Breast epithelium (tissue), 4 donors: ENCODE data around the gene CNTNAP2. TPM values are rescaled to one million over a fixed set of nuclear protein-coding genes. Genes with fewer than 3 reads are reported as not detected.

Experiments used
- DNase-seq, 2 donors: peaks; one replicate each; pipeline ENCODE4 v3.0.0-alpha.2; 2019; ENCODE audit warnings: low spot score in 2 of 2
- H3K27ac ChIP-seq, 2 donors: fragments of 200-600 bp; sonication (generic) in 1 of 2; one replicate each; pipeline ENCODE4 v1.5.1; 2016 to 2019; ENCODE audit warnings: mild to moderate bottlenecking in 1 of 2
- H3K27me3 ChIP-seq, 2 donors: fragments of 200-600 bp; sonication (generic) in 1 of 2; one replicate each; pipeline versions ENCODE4 v1.5.1 to v1.6.0; 2017 to 2019; ENCODE audit warnings: control low read depth in 1 of 2, mild to moderate bottlenecking in 1 of 2
- H3K36me3 ChIP-seq: fragments of 200-600 bp; one replicate; pipeline ENCODE4 v1.5.1; 2019
- H3K4me1 ChIP-seq, 2 donors: fragments of 200-600 bp; sonication (generic); one replicate each; pipeline ENCODE4 v1.5.1; 2016 to 2019; ENCODE audit warnings: control low read depth in 1 of 2
- H3K4me3 ChIP-seq, 3 donors: fragments of 200-600 bp; sonication (generic); 1 replicate in 2 of 3; 2 replicates in 1 of 3; pipeline ENCODE4 v1.5.1; 2016 to 2019; ENCODE audit warnings: mild to moderate bottlenecking in 3 of 3, moderate library complexity in 2 of 3
- H3K9me3 ChIP-seq, 2 donors: fragments of 200-600 bp; sonication (generic) in 1 of 2; one replicate each; pipeline ENCODE4 v1.5.1; 2016 to 2019; ENCODE audit warnings: control low read depth in 1 of 2
- POLR2A ChIP-seq: fragments of 450-650 bp; IDR thresholded peaks from one replicate; pipeline ENCODE4 v1.6.1; 2016; ENCODE audit warnings: antibody characterized with exemption, mild to moderate bottlenecking, moderate library complexity
- POLR2AphosphoS5 ChIP-seq, 3 donors: sonication (generic); formaldehyde crosslinking; IDR thresholded peaks; one replicate each; pipeline ENCODE4 v1.6.1; 2017; ENCODE audit warnings: antibody characterized with exemption in 3 of 3
- intact Hi-C: fragments of 100-400 bp; cut with DNase I; formaldehyde crosslinking; loops from one replicate; pipeline ENCODE4 v1.15.1; 2023; ENCODE audit warnings: low total_unique reads
- total RNA-seq, 3 donors: library from RNA; depleted of rRNA; stranded (reverse); fragments of >200 nt; gene quantifications; one replicate each; pipeline ENCODE4 v1.1.0, GENCODE V29; 2016
- TF ChIP-seq, protein P1 (sequence below), 3 donors: fragments of 450-650 bp; IDR thresholded peaks; one replicate each; pipeline ENCODE4 v1.5.1; 2016 to 2017; ENCODE audit warnings: antibody characterized with exemption in 3 of 3, mild to moderate bottlenecking in 3 of 3, moderate library complexity in 3 of 3

Gene CNTNAP2
- total RNA-seq, 3 donors from 2014 or later, result 0.29 to 0.66 TPM; not detected in 1

DNA sequence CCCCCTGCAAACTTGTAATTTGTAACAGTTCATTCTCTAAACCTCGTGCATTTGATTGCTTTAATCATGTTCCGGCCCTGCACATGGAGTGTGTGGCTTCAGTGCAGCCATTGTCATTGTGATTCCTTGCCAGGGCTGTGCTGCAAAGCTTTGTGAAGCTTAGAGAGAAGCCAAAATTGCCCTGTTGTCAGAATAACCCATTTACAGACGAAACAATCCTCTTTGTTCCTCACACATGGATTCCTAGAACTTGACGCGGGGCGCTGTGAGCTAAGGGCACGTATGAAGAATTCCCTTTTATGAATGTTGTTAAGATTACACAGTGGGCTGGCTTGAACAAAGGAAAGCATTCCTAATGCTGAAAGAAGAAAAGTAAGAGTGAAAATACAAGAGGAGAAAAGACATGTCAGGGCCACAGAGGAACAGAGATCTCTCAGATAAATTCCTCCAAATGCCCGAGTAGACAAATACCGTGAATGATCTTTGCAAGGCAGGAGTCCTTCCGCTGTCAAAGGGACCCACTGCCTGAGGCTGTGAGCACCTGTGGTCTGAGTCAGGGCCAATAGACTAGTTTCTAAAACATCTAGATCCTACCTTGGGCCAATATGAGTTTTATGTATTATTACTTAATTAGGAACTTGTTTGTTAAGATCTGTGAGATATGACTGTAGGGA lies 2268.5 kb downstream of the CNTNAP2 start:
- peaks cover 0 to 5% of the 10 kb centered on the region in 2 donors for H3K4me1 ChIP-seq
- peaks cover 0 to 4% of the 10 kb centered on the region in 2 donors for H3K27me3 ChIP-seq
- H3K27ac ChIP-seq, result no peak overlapping the region
- intact Hi-C loops, result no loop called here
- no peaks in the 10 kb centered on the region for H3K36me3 ChIP-seq
- H3K4me3 ChIP-seq, result no peak overlapping the region
- DNase-seq, result no peak
- TF ChIP-seq POLR2A (no peak), POLR2AphosphoS5 (IDR thresholded peaks at IDR 0.05) (no peak)
- TF ChIP-seq, protein P1, sequence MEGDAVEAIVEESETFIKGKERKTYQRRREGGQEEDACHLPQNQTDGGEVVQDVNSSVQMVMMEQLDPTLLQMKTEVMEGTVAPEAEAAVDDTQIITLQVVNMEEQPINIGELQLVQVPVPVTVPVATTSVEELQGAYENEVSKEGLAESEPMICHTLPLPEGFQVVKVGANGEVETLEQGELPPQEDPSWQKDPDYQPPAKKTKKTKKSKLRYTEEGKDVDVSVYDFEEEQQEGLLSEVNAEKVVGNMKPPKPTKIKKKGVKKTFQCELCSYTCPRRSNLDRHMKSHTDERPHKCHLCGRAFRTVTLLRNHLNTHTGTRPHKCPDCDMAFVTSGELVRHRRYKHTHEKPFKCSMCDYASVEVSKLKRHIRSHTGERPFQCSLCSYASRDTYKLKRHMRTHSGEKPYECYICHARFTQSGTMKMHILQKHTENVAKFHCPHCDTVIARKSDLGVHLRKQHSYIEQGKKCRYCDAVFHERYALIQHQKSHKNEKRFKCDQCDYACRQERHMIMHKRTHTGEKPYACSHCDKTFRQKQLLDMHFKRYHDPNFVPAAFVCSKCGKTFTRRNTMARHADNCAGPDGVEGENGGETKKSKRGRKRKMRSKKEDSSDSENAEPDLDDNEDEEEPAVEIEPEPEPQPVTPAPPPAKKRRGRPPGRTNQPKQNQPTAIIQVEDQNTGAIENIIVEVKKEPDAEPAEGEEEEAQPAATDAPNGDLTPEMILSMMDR (IDR thresholded peaks at IDR 0.05), result no peak
- H3K9me3 ChIP-seq, result peaks cover 4 to 6% of the 10 kb centered on the region in 2 donors

GRCh38 chr7:148390381-148390780 lies 2273.8 kb downstream of the CNTNAP2 start:
- TF ChIP-seq POLR2A (no peak), POLR2AphosphoS5 (IDR thresholded peaks at IDR 0.05) (no peak)
- TF ChIP-seq, protein P1 (IDR thresholded peaks at IDR 0.05), result no peak
- no peaks in the 10 kb centered on the region for H3K36me3 ChIP-seq
- H3K27me3 ChIP-seq, result peaks cover 0 to 2% of the 10 kb centered on the region in 2 donors
- DNase-seq, result no peak
- intact Hi-C loops, result no loop called here
- no peaks in the 10 kb centered on the region for H3K9me3 ChIP-seq
- no peak overlapping the region for H3K4me3 ChIP-seq
- no peak overlapping the region for H3K27ac ChIP-seq
- H3K4me1 ChIP-seq, result no peaks in the 10 kb centered on the region

- Histone ChIP-seq H3K36me3 (no peaks in the 10 kb centered on the region), H3K4me1 (no peaks in the 10 kb centered on the region), H3K9me3 (no peaks in the 10 kb centered on the region), H3K27ac (no peak overlapping the region), H3K27me3 (peaks cover 0 to 15% of the 10 kb centered on the region in 2 donors), H3K4me3 (no peak overlapping the region)
- DNase-seq, result no peak
- TF ChIP-seq POLR2A (no peak), POLR2AphosphoS5 (IDR thresholded peaks at IDR 0.05) (no peak)
- TF ChIP-seq, protein P1 (IDR thresholded peaks at IDR 0.05), result no peak
- intact Hi-C loops, result no loop called here
Measured at GRCh38 chr7:148391591-148391990, 2275.0 kb downstream of the CNTNAP2 start.

GRCh38 chr7:148394582-148394981 lies 2278.0 kb downstream of the CNTNAP2 start:
- Histone ChIP-seq H3K27me3 (peaks cover 0 to 23% of the 10 kb centered on the region in 2 donors), H3K4me1 (no peaks in the 10 kb centered on the region), H3K9me3 (no peaks in the 10 kb centered on the region), H3K4me3 (no peak overlapping the region), H3K36me3 (no peaks in the 10 kb centered on the region), H3K27ac (no peak overlapping the region)
- intact Hi-C loops, result no loop called here
- no peak for DNase-seq
- TF ChIP-seq POLR2A (no peak), POLR2AphosphoS5 (IDR thresholded peaks at IDR 0.05) (no peak)
- TF ChIP-seq, protein P1 (IDR thresholded peaks at IDR 0.05), result no peak

DNA sequence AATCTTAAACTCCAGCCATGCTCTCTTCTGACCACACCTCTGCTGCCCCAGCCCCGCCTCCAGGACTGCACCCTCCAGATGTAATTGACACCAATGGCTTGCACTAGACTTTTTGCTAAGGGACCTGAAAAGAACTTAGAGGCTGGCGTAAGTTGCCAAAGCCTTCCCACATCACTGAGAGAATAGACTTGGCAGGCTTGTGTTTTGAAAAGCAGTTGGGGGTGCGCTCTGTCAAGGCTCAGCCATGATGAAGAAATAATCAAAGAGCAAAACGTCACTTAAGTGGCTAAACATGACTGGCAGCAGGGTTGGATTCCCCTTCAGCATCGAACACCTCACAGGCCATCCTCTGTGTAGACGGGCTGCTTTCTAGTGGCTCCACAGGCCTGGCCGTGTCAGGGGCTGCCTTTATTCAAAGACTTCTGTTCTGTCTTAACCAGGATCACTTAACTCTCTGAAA lies 2278.8 kb downstream of the CNTNAP2 start:
- H3K36me3 ChIP-seq, result no peaks in the 10 kb centered on the region
- intact Hi-C loops, result no loop called here
- H3K4me3 ChIP-seq, result no peak overlapping the region
- no peaks in the 10 kb centered on the region for H3K9me3 ChIP-seq
- H3K27ac ChIP-seq, result no peak overlapping the region
- DNase-seq, result no peak
- TF ChIP-seq POLR2AphosphoS5 (IDR thresholded peaks at IDR 0.05), result no peak
- TF ChIP-seq, protein P1 (IDR thresholded peaks at IDR 0.05), result no peak
- no peak for TF ChIP-seq POLR2A
- no peaks in the 10 kb centered on the region for H3K4me1 ChIP-seq
- H3K27me3 ChIP-seq, result peaks cover 0 to 23% of the 10 kb centered on the region in 2 donors
